OCI-LY3 (cell line): ENCODE measurements around the gene RRM1.

Experiments
- H2AFZ ChIP-seq: fragments of 200-600, 300-600 bp; shearing (Covaris generic); 2 replicates; pipeline ENCODE4 v1.6.0; 2014; ENCODE audit warnings: antibody characterized with exemption, low read depth, low read length
- H3K27ac ChIP-seq: fragments of 200-600, 300-600 bp; sonication (generic); 2 replicates; pipeline ENCODE4 v1.5.1; 2014; ENCODE audit warnings: mild to moderate bottlenecking, low read length, moderate library complexity, mixed read lengths
- H3K27me3 ChIP-seq: fragments of 200-600, 300-600 bp; sonication (generic); 2 replicates; pipeline ENCODE4 v1.6.1; 2014; ENCODE audit warnings: low read depth, low read length, mixed read lengths
- H3K36me3 ChIP-seq: fragments of 200-600, 300-600 bp; sonication (generic); replicated peaks from 2 replicates; pipeline ENCODE3; 2014; ENCODE audit warnings: low read depth, low read length, mixed read lengths
- H3K4me1 ChIP-seq: fragments of 300-600, 200-600 bp; sonication (generic); 2 replicates; pipeline ENCODE4 v1.6.1; 2014; ENCODE audit warnings: low read length, mixed read lengths
- H3K4me2 ChIP-seq: fragments of 200-600, 300-600 bp; sonication (generic); 2 replicates; pipeline ENCODE4 v1.6.1; 2014; ENCODE audit warnings: low read length, mixed read lengths
- H3K4me3 ChIP-seq: fragments of 300-600, 200-600 bp; sonication (generic); 2 replicates; pipeline ENCODE4 v1.5.1; 2014; ENCODE audit warnings: antibody characterized with exemption, mild to moderate bottlenecking, low read length, moderate library complexity
- H3K79me2 ChIP-seq: fragments of 300-600, 200-600 bp; shearing (Covaris generic); 2 replicates; pipeline ENCODE4 v1.6.1; 2014; ENCODE audit warnings: mild to moderate bottlenecking, low read length, mixed read lengths
- H3K9ac ChIP-seq: fragments of 300-600, 200-600 bp; shearing (Covaris generic); 2 replicates; pipeline ENCODE4 v1.6.0; 2014; ENCODE audit warnings: mild to moderate bottlenecking, low read length, moderate library complexity
- H3K9me3 ChIP-seq: fragments of 200-600, 300-600 bp; shearing (Covaris generic); 2 replicates; pipeline ENCODE4 v1.6.1; 2014; ENCODE audit warnings: low read length, mixed read lengths; ENCODE audit not compliant: insufficient read depth
- H4K20me1 ChIP-seq: fragments of 200-600, 300-600 bp; sonication (generic); 2 replicates; pipeline ENCODE4 v1.6.1; 2016; ENCODE audit warnings: low read length, mixed read lengths; ENCODE audit not compliant: insufficient read depth
- CTCF ChIP-seq: fragments of 200-600, 300-600 bp; sonication (generic); IDR thresholded peaks from 2 replicates; pipeline ENCODE4 v1.5.1; 2014; ENCODE audit warnings: antibody characterized with exemption, low read length, low read depth
- EZH2phosphoT487 ChIP-seq: fragments of 200-600 bp; shearing (Covaris generic); IDR thresholded peaks from 2 replicates; pipeline ENCODE4 v1.6.1; 2018; ENCODE audit warnings: antibody characterized with exemption, mixed run types, low read depth

The RRM1 gene

DNA sequence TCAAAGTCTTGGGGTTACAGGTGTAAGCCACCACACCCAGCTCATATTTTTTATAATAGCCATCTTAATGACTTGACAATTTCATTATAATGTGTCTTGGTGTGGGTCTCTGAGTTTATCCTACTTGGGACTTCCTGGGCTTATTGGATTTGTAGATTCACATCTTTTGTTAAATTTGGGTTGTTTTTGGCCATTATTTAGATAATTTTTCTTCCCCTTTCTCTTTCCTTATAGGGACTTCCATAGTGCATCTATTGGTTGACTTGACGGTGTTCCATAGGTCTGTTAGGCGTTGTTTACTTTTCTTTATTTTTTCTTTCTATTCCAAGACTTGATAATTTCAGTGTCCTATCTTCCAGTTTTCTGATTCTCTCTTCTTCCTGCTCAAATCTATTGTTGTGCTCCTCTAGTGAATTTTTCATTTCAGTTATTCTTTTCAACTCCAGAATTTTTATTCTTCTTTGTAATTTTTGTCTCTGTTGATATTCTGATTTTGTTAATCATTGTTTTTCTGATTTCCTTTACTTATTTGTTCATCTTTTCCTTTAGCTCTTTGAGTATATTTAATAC is 45.6 kb downstream of the RRM1 start:
- no peak overlapping the region for H3K4me2 ChIP-seq
- TF ChIP-seq EZH2phosphoT487 (no peak), CTCF (no peak)
- no peak overlapping the region for H2AFZ ChIP-seq
- H3K9ac ChIP-seq = no peak overlapping the region
- H3K27ac ChIP-seq = no peak overlapping the region
- peaks cover 8% of the 10 kb centered on the region; the same call in 1 of the 2 replicates for H3K9me3 ChIP-seq
- H4K20me1 ChIP-seq = no peaks in the 10 kb centered on the region
- no peak overlapping the region for H3K4me3 ChIP-seq
- no peaks in the 10 kb centered on the region for H3K27me3 ChIP-seq
- H3K79me2 ChIP-seq = no peaks in the 10 kb centered on the region
- no peaks in the 10 kb centered on the region for H3K4me1 ChIP-seq
- peaks cover 71% of the 10 kb centered on the region for H3K36me3 ChIP-seq

GRCh38 chr11:4146070-4146771 is 51.6 kb downstream of the RRM1 start:
- Histone ChIP-seq H3K9ac (no peak overlapping the region), H3K27ac (no peak overlapping the region), H3K4me1 (no peaks in the 10 kb centered on the region), H3K9me3 (no peaks in the 10 kb centered on the region), H3K4me2 (no peak overlapping the region), H3K36me3 (peaks cover 34% of the 10 kb centered on the region), H3K79me2 (no peaks in the 10 kb centered on the region), H4K20me1 (no peaks in the 10 kb centered on the region), H3K27me3 (no peaks in the 10 kb centered on the region), H2AFZ (no peak overlapping the region), H3K4me3 (no peak overlapping the region)
- TF ChIP-seq EZH2phosphoT487 (no peak), CTCF (no peak)

DNA sequence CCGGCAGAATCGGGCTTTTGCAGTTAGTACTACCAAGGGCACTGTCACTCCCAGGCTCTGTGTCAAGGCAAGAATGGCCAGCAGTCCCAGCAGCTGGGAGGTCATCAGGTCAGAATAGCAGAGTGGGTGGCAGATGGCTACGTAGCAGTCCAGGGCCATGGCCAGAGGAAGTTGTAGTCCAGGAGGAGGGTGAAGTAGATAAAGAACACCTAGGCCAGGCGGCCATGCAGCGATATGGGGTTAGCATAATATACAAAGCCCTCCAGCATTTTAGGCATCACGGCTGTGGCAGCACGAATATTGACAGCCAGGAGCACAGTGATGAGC is 52.1 kb downstream of the RRM1 start:
- Histone ChIP-seq H3K9me3 (no peaks in the 10 kb centered on the region), H3K27me3 (no peaks in the 10 kb centered on the region), H3K4me2 (no peak overlapping the region), H3K79me2 (no peaks in the 10 kb centered on the region), H4K20me1 (no peaks in the 10 kb centered on the region), H3K4me3 (no peak overlapping the region), H3K36me3 (peaks cover 29% of the 10 kb centered on the region), H3K4me1 (no peaks in the 10 kb centered on the region), H2AFZ (no peak overlapping the region), H3K27ac (no peak overlapping the region), H3K9ac (no peak overlapping the region)
- TF ChIP-seq CTCF (no peak), EZH2phosphoT487 (no peak)

- H2AFZ ChIP-seq = no peak overlapping the region
- H3K27ac ChIP-seq = no peak overlapping the region
- no peak overlapping the region for H3K4me2 ChIP-seq
- no peak overlapping the region for H3K4me3 ChIP-seq
- H3K27me3 ChIP-seq = no peaks in the 10 kb centered on the region
- no peaks in the 10 kb centered on the region for H4K20me1 ChIP-seq
- H3K36me3 ChIP-seq = peaks cover 2% of the 10 kb centered on the region
- H3K4me1 ChIP-seq = no peaks in the 10 kb centered on the region
- no peaks in the 10 kb centered on the region for H3K79me2 ChIP-seq
- no peaks in the 10 kb centered on the region for H3K9me3 ChIP-seq
- no peak overlapping the region for H3K9ac ChIP-seq
- TF ChIP-seq EZH2phosphoT487 (no peak), CTCF (no peak)
Measured at GRCh38 chr11:4154503-4154902, 59.9 kb downstream of the RRM1 start.
